Measurements from ENCODE around the gene ADAMTS2. TPM values are rescaled to one million over a fixed set of nuclear protein-coding genes. Genes with fewer than 3 reads are reported as not detected.

Gene ADAMTS2
- total and polyA plus RNA-seq, 2 of the 8 experiments (the other 6 are each of a cell fraction or from before 2014, with no cell fraction given): 6.6 to 7.3 TPM

DNA sequence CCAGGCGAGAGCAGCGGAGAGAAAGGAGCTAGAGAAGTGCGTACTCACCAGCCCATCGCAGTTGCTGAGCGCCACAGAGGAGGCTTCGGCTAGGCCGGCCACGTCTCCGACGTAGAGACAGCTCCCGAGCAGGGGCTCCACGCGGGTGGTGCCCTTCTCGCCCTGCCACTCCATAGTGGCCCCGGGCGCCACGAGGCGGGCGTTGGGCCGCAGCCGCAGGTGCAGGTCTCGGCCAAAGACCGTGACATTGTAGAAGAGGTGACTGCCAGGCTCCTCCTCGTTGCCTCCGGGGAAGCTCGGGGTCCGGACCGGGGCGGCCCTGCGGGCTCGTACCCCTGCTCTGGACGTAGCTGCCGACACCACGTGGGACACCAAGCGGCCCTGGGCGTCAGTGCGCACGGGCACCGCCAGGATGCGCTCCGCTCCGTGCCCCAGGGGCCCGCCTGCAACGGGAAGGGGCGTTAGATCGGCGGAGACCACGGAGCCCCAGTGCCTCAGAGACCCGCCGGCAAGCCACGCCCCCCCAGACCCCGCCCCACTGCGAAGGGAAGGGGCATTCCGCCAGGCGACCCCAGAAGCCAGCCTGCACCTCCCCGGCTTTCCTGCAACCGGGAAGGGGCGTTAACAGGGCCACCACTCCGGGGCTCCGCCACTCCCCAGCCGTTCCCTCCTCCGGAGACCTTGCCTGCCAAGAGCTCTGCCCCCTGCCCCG lies 1.4 kb downstream of the ADAMTS2 start (continued):
- TF ChIP-seq, protein P1, sequence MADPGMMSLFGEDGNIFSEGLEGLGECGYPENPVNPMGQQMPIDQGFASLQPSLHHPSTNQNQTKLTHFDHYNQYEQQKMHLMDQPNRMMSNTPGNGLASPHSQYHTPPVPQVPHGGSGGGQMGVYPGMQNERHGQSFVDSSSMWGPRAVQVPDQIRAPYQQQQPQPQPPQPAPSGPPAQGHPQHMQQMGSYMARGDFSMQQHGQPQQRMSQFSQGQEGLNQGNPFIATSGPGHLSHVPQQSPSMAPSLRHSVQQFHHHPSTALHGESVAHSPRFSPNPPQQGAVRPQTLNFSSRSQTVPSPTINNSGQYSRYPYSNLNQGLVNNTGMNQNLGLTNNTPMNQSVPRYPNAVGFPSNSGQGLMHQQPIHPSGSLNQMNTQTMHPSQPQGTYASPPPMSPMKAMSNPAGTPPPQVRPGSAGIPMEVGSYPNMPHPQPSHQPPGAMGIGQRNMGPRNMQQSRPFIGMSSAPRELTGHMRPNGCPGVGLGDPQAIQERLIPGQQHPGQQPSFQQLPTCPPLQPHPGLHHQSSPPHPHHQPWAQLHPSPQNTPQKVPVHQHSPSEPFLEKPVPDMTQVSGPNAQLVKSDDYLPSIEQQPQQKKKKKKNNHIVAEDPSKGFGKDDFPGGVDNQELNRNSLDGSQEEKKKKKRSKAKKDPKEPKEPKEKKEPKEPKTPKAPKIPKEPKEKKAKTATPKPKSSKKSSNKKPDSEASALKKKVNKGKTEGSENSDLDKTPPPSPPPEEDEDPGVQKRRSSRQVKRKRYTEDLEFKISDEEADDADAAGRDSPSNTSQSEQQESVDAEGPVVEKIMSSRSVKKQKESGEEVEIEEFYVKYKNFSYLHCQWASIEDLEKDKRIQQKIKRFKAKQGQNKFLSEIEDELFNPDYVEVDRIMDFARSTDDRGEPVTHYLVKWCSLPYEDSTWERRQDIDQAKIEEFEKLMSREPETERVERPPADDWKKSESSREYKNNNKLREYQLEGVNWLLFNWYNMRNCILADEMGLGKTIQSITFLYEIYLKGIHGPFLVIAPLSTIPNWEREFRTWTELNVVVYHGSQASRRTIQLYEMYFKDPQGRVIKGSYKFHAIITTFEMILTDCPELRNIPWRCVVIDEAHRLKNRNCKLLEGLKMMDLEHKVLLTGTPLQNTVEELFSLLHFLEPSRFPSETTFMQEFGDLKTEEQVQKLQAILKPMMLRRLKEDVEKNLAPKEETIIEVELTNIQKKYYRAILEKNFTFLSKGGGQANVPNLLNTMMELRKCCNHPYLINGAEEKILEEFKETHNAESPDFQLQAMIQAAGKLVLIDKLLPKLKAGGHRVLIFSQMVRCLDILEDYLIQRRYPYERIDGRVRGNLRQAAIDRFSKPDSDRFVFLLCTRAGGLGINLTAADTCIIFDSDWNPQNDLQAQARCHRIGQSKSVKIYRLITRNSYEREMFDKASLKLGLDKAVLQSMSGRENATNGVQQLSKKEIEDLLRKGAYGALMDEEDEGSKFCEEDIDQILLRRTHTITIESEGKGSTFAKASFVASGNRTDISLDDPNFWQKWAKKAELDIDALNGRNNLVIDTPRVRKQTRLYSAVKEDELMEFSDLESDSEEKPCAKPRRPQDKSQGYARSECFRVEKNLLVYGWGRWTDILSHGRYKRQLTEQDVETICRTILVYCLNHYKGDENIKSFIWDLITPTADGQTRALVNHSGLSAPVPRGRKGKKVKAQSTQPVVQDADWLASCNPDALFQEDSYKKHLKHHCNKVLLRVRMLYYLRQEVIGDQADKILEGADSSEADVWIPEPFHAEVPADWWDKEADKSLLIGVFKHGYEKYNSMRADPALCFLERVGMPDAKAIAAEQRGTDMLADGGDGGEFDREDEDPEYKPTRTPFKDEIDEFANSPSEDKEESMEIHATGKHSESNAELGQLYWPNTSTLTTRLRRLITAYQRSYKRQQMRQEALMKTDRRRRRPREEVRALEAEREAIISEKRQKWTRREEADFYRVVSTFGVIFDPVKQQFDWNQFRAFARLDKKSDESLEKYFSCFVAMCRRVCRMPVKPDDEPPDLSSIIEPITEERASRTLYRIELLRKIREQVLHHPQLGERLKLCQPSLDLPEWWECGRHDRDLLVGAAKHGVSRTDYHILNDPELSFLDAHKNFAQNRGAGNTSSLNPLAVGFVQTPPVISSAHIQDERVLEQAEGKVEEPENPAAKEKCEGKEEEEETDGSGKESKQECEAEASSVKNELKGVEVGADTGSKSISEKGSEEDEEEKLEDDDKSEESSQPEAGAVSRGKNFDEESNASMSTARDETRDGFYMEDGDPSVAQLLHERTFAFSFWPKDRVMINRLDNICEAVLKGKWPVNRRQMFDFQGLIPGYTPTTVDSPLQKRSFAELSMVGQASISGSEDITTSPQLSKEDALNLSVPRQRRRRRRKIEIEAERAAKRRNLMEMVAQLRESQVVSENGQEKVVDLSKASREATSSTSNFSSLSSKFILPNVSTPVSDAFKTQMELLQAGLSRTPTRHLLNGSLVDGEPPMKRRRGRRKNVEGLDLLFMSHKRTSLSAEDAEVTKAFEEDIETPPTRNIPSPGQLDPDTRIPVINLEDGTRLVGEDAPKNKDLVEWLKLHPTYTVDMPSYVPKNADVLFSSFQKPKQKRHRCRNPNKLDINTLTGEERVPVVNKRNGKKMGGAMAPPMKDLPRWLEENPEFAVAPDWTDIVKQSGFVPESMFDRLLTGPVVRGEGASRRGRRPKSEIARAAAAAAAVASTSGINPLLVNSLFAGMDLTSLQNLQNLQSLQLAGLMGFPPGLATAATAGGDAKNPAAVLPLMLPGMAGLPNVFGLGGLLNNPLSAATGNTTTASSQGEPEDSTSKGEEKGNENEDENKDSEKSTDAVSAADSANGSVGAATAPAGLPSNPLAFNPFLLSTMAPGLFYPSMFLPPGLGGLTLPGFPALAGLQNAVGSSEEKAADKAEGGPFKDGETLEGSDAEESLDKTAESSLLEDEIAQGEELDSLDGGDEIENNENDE (IDR thresholded peaks at IDR 0.05; ENCODE audit: insufficient replicate concordance, low read length): no peak
- TF ChIP-seq GTF2F1 (IDR thresholded peaks at IDR 0.05; ENCODE audit: borderline replicate concordance, low read depth, low read length) (no peak), CEBPB (IDR thresholded peaks at IDR 0.05; ENCODE audit: low read depth, low read length) (no peak), NANOG (IDR thresholded peaks at IDR 0.05; ENCODE audit: insufficient read depth, low read depth, low read length, poor library complexity, severe bottlenecking) (no peak), EP300 (IDR thresholded peaks at IDR 0.05; ENCODE audit: borderline replicate concordance in 1 of 2, low read depth in 2 of 2, low read length in 2 of 2) (no peak), HDAC2 (IDR thresholded peaks at IDR 0.05; ENCODE audit: borderline replicate concordance in 1 of 2, low read depth in 2 of 2, low read length in 2 of 2) (0 out of 4 replicates have a peak, but pooled peaks of 1 of the 2 experiments have one; percentile 18), HDAC6 (IDR thresholded peaks at IDR 0.05; ENCODE audit: low read depth, low read length) (no peak), ASH2L (IDR thresholded peaks at IDR 0.05; ENCODE audit: low read length) (peak; percentile 16), SP2 (IDR thresholded peaks at IDR 0.05; ENCODE audit: low read length) (no peak), TAF1 (IDR thresholded peaks at IDR 0.05; ENCODE audit: low read depth, low read length) (0 out of 2 replicates have a peak, but pooled peaks have one; percentile 4)
